ENCODE results near the gene RWDD4.

DNA sequence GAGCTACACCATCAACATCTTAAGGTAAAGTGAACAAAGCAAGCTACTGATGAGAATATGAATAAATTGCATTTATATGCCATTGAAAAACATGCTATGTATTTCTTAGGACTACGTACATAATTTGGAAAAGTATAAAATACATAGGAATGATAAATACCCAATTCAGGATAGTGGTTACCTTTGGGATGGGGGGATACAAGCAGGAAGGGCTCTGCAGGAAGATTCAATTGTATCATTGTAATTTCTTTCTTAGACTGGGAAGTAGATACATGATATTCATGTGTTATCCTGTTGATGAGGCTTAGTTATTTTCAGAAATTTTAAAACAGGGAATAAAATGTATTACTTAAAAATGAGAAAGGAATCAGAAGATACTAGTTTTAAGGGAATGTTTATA, 43.5 kb upstream of the RWDD4 start:
- no peak for TF ChIP-seq POLR2A (IDR thresholded peaks at IDR 0.05)
- TF ChIP-seq, protein P1, sequence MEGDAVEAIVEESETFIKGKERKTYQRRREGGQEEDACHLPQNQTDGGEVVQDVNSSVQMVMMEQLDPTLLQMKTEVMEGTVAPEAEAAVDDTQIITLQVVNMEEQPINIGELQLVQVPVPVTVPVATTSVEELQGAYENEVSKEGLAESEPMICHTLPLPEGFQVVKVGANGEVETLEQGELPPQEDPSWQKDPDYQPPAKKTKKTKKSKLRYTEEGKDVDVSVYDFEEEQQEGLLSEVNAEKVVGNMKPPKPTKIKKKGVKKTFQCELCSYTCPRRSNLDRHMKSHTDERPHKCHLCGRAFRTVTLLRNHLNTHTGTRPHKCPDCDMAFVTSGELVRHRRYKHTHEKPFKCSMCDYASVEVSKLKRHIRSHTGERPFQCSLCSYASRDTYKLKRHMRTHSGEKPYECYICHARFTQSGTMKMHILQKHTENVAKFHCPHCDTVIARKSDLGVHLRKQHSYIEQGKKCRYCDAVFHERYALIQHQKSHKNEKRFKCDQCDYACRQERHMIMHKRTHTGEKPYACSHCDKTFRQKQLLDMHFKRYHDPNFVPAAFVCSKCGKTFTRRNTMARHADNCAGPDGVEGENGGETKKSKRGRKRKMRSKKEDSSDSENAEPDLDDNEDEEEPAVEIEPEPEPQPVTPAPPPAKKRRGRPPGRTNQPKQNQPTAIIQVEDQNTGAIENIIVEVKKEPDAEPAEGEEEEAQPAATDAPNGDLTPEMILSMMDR (IDR thresholded peaks at IDR 0.05 in 4 of 5, conservative IDR thresholded peaks at IDR 0.05 in 1 of 5): no peak

Data from gastrocnemius medialis (tissue), 4 donors.